WTC11 (cell line): ENCODE results near the gene BTN2A1. TPM values are rescaled to one million over a fixed set of nuclear protein-coding genes. Genes with fewer than 3 reads are reported as not detected.

Source experiments
- ATAC-seq: fragments of 200-7000 bp; cut with Tn5 transposase; 2 replicates; pipeline ENCODE4 v1.10.0; 2021; ENCODE audit warnings: mild to moderate bottlenecking, moderate library complexity
- CTCF ChIA-PET: fragments of 300-600 bp; sonication (Branson Sonifier 250); formaldehyde crosslinking; loops from one replicate; lab custom pipeline; 2021; ENCODE audit warnings: antibody characterized with exemption; lab: Charles Lee
- POLR2A ChIA-PET: fragments of 350-600 bp; sonication (Branson Sonifier 250); formaldehyde crosslinking; loops from one replicate; lab custom pipeline; 2021; ENCODE audit warnings: antibody characterized with exemption; lab: Charles Lee
- DNase-seq: peaks from one replicate; pipeline ENCODE4 v3.0.0; 2021; ENCODE audit warnings: low spot score
- H3K27ac Mint-ChIP-seq: 2 replicates; pipeline ENCODE4 v1.8.0; 2021; ENCODE audit warnings: mixed read lengths
- H3K27me3 Mint-ChIP-seq: 2 replicates; pipeline ENCODE4 v1.8.0; 2021; ENCODE audit warnings: low read depth, mild to moderate bottlenecking, moderate library complexity, mixed read lengths
- H3K36me3 Mint-ChIP-seq: 2 replicates; pipeline ENCODE4 v1.8.0; 2021; ENCODE audit warnings: mixed read lengths
- H3K4me1 Mint-ChIP-seq: 2 replicates; pipeline ENCODE4 v1.8.0; 2022; ENCODE audit warnings: mixed read lengths
- H3K4me3 Mint-ChIP-seq: 2 replicates; pipeline ENCODE4 v1.8.0; 2021; ENCODE audit warnings: mild to moderate bottlenecking, moderate library complexity, mixed read lengths
- H3K9me3 Mint-ChIP-seq: 2 replicates; pipeline ENCODE4 v1.8.0; 2021; ENCODE audit warnings: mixed read lengths
- AR ChIP-seq: fragments of 250-450 bp; sonication (Bioruptor Pico); IDR thresholded peaks from 2 replicates; pipeline ENCODE4 v1.9.0; 2021; ENCODE audit warnings: mild to moderate bottlenecking
- CBFB ChIP-seq: sonication (generic); formaldehyde crosslinking; IDR thresholded peaks from 2 replicates; pipeline ENCODE4 v1.8.1; 2022; ENCODE audit warnings: mild to moderate bottlenecking, low read depth, missing genetic modification reagents
- MAX ChIP-seq: sonication (generic); formaldehyde crosslinking; IDR thresholded peaks from 2 replicates; pipeline ENCODE4 v1.8.0; 2022; ENCODE audit warnings: mild to moderate bottlenecking, missing genetic modification reagents
- MXD4 ChIP-seq: fragments of 250-450 bp; sonication (Bioruptor Pico); IDR thresholded peaks from 2 replicates; pipeline ENCODE4 v1.8.0; 2021; ENCODE audit warnings: mild to moderate bottlenecking, moderate library complexity, borderline replicate concordance
- NR3C1 ChIP-seq: sonication (generic); formaldehyde crosslinking; conservative IDR thresholded peaks from 2 replicates; pipeline ENCODE4 v1.8.1; 2023; ENCODE audit warnings: low read depth, mild to moderate bottlenecking, missing genetic modification reagents
- RORB ChIP-seq: fragments of 250-450 bp; sonication (Bioruptor Pico); IDR thresholded peaks from 2 replicates; pipeline ENCODE4 v1.9.0; 2021; ENCODE audit warnings: mild to moderate bottlenecking
- TEAD1 ChIP-seq: sonication (generic); formaldehyde crosslinking; IDR thresholded peaks from 2 replicates; pipeline ENCODE4 v1.8.0; 2022; ENCODE audit warnings: mild to moderate bottlenecking, missing genetic modification reagents
- ZBTB43 ChIP-seq: sonication (generic); formaldehyde crosslinking; IDR thresholded peaks from 2 replicates; pipeline ENCODE4 v1.8.1; 2023; ENCODE audit warnings: mild to moderate bottlenecking, missing genetic modification reagents
- ZMAT4 ChIP-seq: fragments of 250-450 bp; sonication (Bioruptor Pico); IDR thresholded peaks from 2 replicates; pipeline ENCODE4 v1.9.0; 2021; ENCODE audit warnings: mild to moderate bottlenecking
- ZNF121 ChIP-seq: sonication (generic); formaldehyde crosslinking; IDR thresholded peaks from 2 replicates; pipeline ENCODE4 v1.8.0; 2023; ENCODE audit warnings: missing genetic modification reagents
- ZNF138 ChIP-seq: sonication (generic); formaldehyde crosslinking; conservative IDR thresholded peaks from 2 replicates; pipeline ENCODE4 v1.8.1; 2022; ENCODE audit warnings: mild to moderate bottlenecking, moderate library complexity, missing genetic modification reagents
- ZNF425 ChIP-seq: fragments of 250-450 bp; sonication (Bioruptor Pico); conservative IDR thresholded peaks from 2 replicates; pipeline ENCODE4 v1.9.0; 2021; ENCODE audit warnings: mild to moderate bottlenecking
- ZNF532 ChIP-seq: fragments of 250-450 bp; sonication (Bioruptor Pico); IDR thresholded peaks from 2 replicates; pipeline ENCODE4 v1.9.0; 2021; ENCODE audit warnings: mild to moderate bottlenecking, borderline replicate concordance
- ZNF671 ChIP-seq: fragments of 250-450 bp; sonication (Bioruptor Pico); IDR thresholded peaks from 2 replicates; pipeline ENCODE4 v1.8.0; 2021; ENCODE audit warnings: mild to moderate bottlenecking
- total RNA-seq: library from RNA; stranded (reverse); gene quantifications from 3 replicates; pipeline ENCODE4 v1.2.3, GENCODE V29; 2021

BTN2A1 gene
- total RNA-seq, 1 experiment from 2014 or later: 9.9 TPM

GRCh38 chr6:26487466-26487865 lies 29.7 kb downstream of the BTN2A1 start:
- H3K4me1 Mint-ChIP-seq: no peaks in the 10 kb centered on the region
- H3K36me3 Mint-ChIP-seq: no peaks in the 10 kb centered on the region
- POLR2A ChIA-PET: no interaction called here
- CTCF ChIA-PET: interaction anchor here (1.5 kb wide), 1 partner anchor 108 kb away, joined by 4 read pairs; no protein-coding TSS in a partner anchor
- DNase-seq (no peak), ATAC-seq (no peak)
- no peaks in the 10 kb centered on the region; the same call in 1 of the 2 replicates for H3K9me3 Mint-ChIP-seq
- H3K27ac Mint-ChIP-seq: no peak overlapping the region
- H3K27me3 Mint-ChIP-seq: no peaks in the 10 kb centered on the region; the same call in none of the 2 replicates
- no peak overlapping the region for H3K4me3 Mint-ChIP-seq
- TF ChIP-seq NR3C1 (CRISPR knock-in tag): no peak
- no peak for TF ChIP-seq ZBTB43 (CRISPR knock-in tag)
- TF ChIP-seq CBFB (CRISPR knock-in tag): no peak
- no peak for TF ChIP-seq ZNF671
- TF ChIP-seq ZNF425 (CRISPR knock-in tag): no peak
- no peak for TF ChIP-seq MAX
- no peak for TF ChIP-seq MXD4 (CRISPR knock-in tag)
- no peak for TF ChIP-seq ZNF121
- TF ChIP-seq AR (CRISPR knock-in tag): no peak
- TF ChIP-seq ZNF138 (CRISPR knock-in tag): no peak
- no peak for TF ChIP-seq ZNF532 (CRISPR knock-in tag)
- no peak for TF ChIP-seq RORB (CRISPR knock-in tag)
- no peak for TF ChIP-seq TEAD1 (CRISPR knock-in tag)
- TF ChIP-seq ZMAT4 (CRISPR knock-in tag): no peak
